Mesothelial cell of epicardium (in vitro differentiated cells): ENCODE measurements around the gene RPL36. TPM values are rescaled to one million over a fixed set of nuclear protein-coding genes. Genes with fewer than 3 reads are reported as not detected.

ENCODE experiments used
- DNase-seq, 2 experiments: peaks; one replicate each; pipeline ENCODE4 v3.0.0; 2021; ENCODE audit warnings: low spot score in 2 of 2; ENCODE audit not compliant: unreplicated experiment in 2 of 2
- H3K27ac Mint-ChIP-seq: 2 replicates; pipeline ENCODE4 v1.8.0; 2021; ENCODE audit warnings: mixed read lengths
- H3K27me3 Mint-ChIP-seq: 2 replicates; pipeline ENCODE4 v1.8.0; 2021; ENCODE audit warnings: low read depth, mixed read lengths
- H3K36me3 Mint-ChIP-seq: 2 replicates; pipeline ENCODE4 v1.8.0; 2021; ENCODE audit warnings: mixed read lengths
- H3K4me1 Mint-ChIP-seq: 2 replicates; pipeline ENCODE4 v1.8.0; 2021; ENCODE audit warnings: mixed read lengths
- H3K4me3 Mint-ChIP-seq: 2 replicates; pipeline ENCODE4 v1.8.0; 2021; ENCODE audit warnings: mild to moderate bottlenecking, moderate library complexity, mixed read lengths
- H3K9me3 Mint-ChIP-seq: 2 replicates; pipeline ENCODE4 v1.8.0; 2021; ENCODE audit warnings: mixed read lengths
- total RNA-seq: library from RNA; stranded (reverse); gene quantifications from 3 replicates; pipeline ENCODE4 v1.2.1, GENCODE V29; 2021
- TF ChIP-seq, protein P1 (sequence below): fragments of 200-600 bp; sonication (generic); IDR thresholded peaks from one replicate; pipeline ENCODE4 v1.5.0; 2021; ENCODE audit warnings: antibody characterized with exemption; ENCODE audit not compliant: unreplicated experiment

Gene RPL36
- total RNA-seq, 1 donor from 2014 or later = 947 TPM

DNA sequence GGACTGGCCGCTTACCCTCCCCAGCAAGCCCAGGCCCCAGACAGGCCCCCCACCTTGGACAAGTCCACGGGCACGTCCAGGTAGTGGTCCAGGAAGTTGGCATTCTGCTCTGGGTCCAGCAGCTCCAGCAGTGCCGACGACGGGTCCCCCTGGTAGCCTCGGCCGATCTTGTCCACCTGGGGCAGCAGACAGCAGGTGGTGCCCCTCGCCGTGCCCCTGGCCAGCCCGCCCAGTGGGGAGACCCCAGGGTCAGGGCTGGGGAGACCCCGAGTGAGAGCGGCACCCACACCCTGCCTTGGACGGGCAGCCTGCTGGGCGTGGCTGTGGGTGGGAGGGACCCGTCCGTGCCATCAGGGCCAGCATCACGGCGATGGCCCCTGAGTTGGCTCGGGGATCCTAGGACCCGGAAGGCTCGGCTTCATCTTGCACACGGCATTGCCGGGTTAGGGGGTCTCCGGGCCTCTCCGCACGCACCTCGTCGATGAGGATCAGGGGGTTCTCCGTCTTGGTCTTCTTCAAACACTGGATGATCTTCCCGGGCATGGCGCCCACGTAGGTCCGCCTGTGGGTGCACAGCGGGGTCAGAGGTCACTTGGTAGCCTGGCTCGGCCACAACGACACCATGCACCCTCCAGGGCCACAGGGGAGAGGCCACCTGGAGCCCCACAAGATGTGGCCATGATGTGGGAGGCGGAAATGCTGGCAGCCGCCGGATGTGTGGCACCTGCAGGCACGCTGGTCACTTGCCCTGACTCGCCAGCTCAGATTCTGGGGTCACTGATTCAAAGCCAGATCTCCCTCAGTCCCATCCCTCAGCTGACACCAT lies 6.3 kb downstream of the RPL36 start:
- Mint-ChIP-seq H3K27me3 (no peaks in the 10 kb centered on the region), H3K9me3 (no peaks in the 10 kb centered on the region), H3K27ac (no peak overlapping the region), H3K36me3 (peaks cover 9% of the 10 kb centered on the region), H3K4me3 (no peak overlapping the region), H3K4me1 (peaks cover 9% of the 10 kb centered on the region)
- DNase-seq = no peak
- TF ChIP-seq, protein P1, sequence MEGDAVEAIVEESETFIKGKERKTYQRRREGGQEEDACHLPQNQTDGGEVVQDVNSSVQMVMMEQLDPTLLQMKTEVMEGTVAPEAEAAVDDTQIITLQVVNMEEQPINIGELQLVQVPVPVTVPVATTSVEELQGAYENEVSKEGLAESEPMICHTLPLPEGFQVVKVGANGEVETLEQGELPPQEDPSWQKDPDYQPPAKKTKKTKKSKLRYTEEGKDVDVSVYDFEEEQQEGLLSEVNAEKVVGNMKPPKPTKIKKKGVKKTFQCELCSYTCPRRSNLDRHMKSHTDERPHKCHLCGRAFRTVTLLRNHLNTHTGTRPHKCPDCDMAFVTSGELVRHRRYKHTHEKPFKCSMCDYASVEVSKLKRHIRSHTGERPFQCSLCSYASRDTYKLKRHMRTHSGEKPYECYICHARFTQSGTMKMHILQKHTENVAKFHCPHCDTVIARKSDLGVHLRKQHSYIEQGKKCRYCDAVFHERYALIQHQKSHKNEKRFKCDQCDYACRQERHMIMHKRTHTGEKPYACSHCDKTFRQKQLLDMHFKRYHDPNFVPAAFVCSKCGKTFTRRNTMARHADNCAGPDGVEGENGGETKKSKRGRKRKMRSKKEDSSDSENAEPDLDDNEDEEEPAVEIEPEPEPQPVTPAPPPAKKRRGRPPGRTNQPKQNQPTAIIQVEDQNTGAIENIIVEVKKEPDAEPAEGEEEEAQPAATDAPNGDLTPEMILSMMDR = no peak

DNA sequence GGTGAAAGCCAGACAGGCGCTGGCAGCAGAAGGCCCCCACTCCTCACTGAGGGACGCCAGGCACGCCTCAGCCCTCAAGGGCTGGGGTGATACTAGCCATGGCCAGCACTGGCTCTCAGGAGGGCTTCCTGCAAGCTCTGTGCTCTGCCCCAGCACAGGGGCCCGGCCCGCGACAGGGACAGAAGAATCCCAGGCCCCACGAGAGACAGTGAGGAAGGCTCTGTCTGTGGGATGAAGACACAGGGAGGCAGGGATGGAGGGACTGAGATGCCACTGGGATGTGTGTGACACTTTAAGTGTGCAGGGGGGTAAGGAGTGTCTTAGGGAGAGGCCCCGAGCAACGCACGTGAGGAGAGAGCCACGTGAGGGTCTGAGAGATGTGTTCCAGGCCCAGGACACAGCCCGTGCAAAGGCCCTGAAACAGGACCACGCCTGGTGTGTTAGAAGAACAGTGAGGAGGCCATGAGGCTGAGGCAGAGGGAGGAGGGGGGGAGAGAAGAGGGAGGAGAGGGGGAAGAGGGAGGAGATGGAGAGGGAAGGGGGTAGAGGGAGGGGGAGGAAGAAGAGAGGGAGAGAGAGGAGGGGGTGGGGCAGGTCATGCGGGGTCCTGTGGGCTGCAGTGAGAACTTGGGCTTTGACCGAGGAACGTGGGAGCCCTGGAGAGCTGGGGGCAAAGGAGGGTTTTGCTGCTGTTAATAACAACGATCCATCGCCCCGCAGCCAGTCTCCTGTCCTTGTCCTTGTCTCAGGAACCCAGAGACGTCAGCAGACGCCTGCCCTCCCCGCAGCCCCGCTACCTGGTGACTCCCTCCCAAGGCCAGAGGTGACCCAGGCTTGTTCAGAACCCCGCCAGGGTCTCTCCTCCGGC lies 7.2 kb downstream of the RPL36 start:
- no peak for DNase-seq
- TF ChIP-seq, protein P1 = no peak
- no peak overlapping the region for H3K4me3 Mint-ChIP-seq
- H3K4me1 Mint-ChIP-seq = peaks cover 4% of the 10 kb centered on the region
- H3K27ac Mint-ChIP-seq = no peak overlapping the region
- peaks cover 11% of the 10 kb centered on the region for H3K36me3 Mint-ChIP-seq
- H3K9me3 Mint-ChIP-seq = no peaks in the 10 kb centered on the region
- no peaks in the 10 kb centered on the region for H3K27me3 Mint-ChIP-seq

DNA sequence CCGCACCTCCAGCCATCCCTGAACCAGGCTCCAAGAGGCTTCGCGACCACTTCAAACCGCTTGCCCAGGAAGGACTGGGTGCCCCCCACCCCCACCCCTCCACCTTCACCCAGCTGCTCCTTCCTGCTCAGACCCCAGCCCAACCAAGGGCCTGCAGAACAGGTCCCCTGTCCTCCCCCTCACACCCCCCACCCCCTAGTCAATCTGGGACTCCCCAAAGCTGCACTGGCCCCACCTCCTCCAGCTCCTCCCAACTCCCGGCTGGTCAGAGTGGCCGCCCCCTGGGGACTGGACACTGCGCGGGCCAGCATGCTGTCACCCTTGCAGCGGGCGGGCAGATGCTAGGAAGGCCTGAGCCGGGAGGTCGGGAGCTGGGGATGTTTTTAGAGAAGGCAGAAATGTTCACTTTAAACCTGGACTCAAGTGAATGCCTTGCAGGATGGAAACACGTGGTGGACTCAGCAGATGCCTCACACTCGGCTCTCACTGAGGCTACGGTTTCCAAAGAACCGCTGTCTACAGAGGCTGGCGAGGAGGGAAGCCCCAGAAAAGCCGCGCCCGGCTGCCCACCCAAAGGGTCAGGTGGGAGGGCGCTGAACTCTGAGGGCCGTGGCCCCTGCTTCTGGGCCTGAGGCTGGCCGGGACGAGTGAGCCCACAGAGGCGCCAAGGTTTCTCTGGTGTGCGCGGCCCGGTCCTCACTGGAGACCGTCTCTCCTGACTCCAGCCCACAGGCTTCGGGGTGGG lies 8.0 kb downstream of the RPL36 start:
- Mint-ChIP-seq H3K9me3 (no peaks in the 10 kb centered on the region), H3K27me3 (no peaks in the 10 kb centered on the region), H3K4me1 (no peaks in the 10 kb centered on the region), H3K27ac (no peak overlapping the region), H3K4me3 (no peak overlapping the region), H3K36me3 (peaks cover 13% of the 10 kb centered on the region)
- TF ChIP-seq, protein P1 = no peak
- DNase-seq = no peak

DNA sequence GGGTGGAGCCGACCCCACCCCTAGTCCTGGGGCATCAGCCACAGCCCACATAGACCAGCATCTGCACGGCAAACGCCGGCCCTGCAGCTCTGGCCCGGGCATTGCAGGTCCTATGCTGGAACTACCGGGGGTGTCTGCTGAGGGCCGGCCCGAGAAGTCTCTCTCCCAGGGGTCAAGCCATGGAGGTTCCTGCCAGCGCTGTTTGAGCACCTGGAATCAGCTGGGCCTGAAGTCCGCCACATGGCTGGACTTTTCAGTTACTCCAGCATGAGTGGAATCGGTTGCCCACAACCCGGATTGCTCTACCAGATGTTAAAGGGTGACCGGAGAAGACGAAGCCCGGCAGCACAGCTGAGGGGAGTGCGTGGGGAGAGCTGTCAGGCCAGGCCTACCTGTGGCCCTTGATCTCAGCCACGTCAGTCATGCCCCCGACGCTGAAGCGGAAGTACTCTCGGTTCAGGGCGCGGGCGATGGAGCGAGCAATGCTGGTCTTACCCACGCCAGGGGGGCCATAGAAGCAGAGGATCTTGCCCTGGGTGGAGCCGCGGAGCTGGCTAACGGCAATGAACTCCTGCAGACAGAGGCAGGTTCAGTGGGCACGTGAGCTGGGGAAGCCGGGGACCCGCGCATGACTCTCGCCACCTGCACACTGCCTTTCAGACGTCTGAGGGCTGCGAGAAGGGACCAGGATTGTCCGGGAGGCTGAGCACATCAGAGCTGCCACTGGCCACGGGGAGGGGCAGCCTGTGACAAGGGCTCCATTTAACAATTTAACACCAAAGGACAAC lies 8.7 kb downstream of the RPL36 start:
- TF ChIP-seq, protein P1 = no peak
- Mint-ChIP-seq H3K27me3 (no peaks in the 10 kb centered on the region), H3K27ac (no peak overlapping the region), H3K4me3 (no peak overlapping the region), H3K9me3 (no peaks in the 10 kb centered on the region), H3K36me3 (peaks cover 19% of the 10 kb centered on the region), H3K4me1 (no peaks in the 10 kb centered on the region)
- no peak for DNase-seq
